Caco-2 (cell line): ENCODE measurements around the gene TCTN1. TPM values are rescaled to one million over a fixed set of nuclear protein-coding genes. Genes with fewer than 3 reads are reported as not detected.

ENCODE experiments used
- BruUV-seq: library from RNA; stranded (reverse); fragments of 400-500 nt; replicated peaks from 2 replicates; lab custom pipeline; 2021; lab: Mats Ljungman, UMichigan
- CTCF ChIA-PET: fragments of 300-600 bp; sonication (Branson Sonifier 250); formaldehyde crosslinking; loops from one replicate; lab custom pipeline; 2022; ENCODE audit warnings: antibody characterized with exemption; lab: Charles Lee
- POLR2A ChIA-PET: fragments of 300-600 bp; sonication (Branson Sonifier 250); formaldehyde crosslinking; loops from one replicate; lab custom pipeline; 2022; ENCODE audit warnings: antibody characterized with exemption; lab: Charles Lee
- DNase-seq, 2 experiments: peaks; one replicate each; pipeline versions ENCODE4 v3.0.0 to v3.0.0-alpha.2; 2020 to 2022
- H3K27me3 ChIP-seq: replicated peaks from 2 replicates; pipeline ENCODE4 v1.6.0; 2011; ENCODE audit warnings: low read length; ENCODE audit not compliant: control insufficient read depth, insufficient read depth
- H3K36me3 ChIP-seq: 2 replicates; pipeline ENCODE4 v1.5.1; 2011; ENCODE audit warnings: low read length; ENCODE audit not compliant: control insufficient read depth, insufficient read depth
- H3K4me1 ChIP-seq: fragments of 250-450 bp; sonication (Bioruptor Pico); 2 replicates; pipeline ENCODE4 v1.5.1; 2020; ENCODE audit warnings: mild to moderate bottlenecking
- H3K4me3 ChIP-seq: 2 replicates; pipeline ENCODE4 v1.5.1; 2011; ENCODE audit warnings: low read depth, mild to moderate bottlenecking, control low read depth, low read length
- H3K9me3 ChIP-seq: fragments of 250-450 bp; sonication (Bioruptor Pico); 2 replicates; pipeline ENCODE4 v1.5.1; 2020; ENCODE audit warnings: mild to moderate bottlenecking, moderate library complexity
- H3K27ac Mint-ChIP-seq: one replicate; pipeline ENCODE4 v1.8.0; 2022; ENCODE audit warnings: mixed read lengths; ENCODE audit not compliant: unreplicated experiment
- H3K27me3 Mint-ChIP-seq: one replicate; pipeline ENCODE4 v1.8.0; 2022; ENCODE audit warnings: mixed read lengths; ENCODE audit not compliant: insufficient read depth, unreplicated experiment
- H3K36me3 Mint-ChIP-seq: one replicate; pipeline ENCODE4 v1.8.0; 2022; ENCODE audit warnings: mild to moderate bottlenecking, mixed read lengths; ENCODE audit not compliant: insufficient read depth, unreplicated experiment
- H3K4me1 Mint-ChIP-seq: one replicate; pipeline ENCODE4 v1.8.0; 2022; ENCODE audit warnings: low read depth, mixed read lengths; ENCODE audit not compliant: unreplicated experiment
- H3K4me3 Mint-ChIP-seq: one replicate; pipeline ENCODE4 v1.8.0; 2022; ENCODE audit warnings: mild to moderate bottlenecking, moderate library complexity, mixed read lengths; ENCODE audit not compliant: unreplicated experiment
- H3K9me3 Mint-ChIP-seq: one replicate; pipeline ENCODE4 v1.8.0; 2022; ENCODE audit warnings: mixed read lengths; ENCODE audit not compliant: unreplicated experiment
- CTCF ChIP-seq, 2 experiments: fragments of 200-600 bp in 1 of 2; IDR thresholded peaks; 1 replicate in 1 of 2; 2 replicates in 1 of 2; pipeline versions ENCODE4 v1.5.1 to v1.8.0; 2011 to 2022; ENCODE audit warnings: antibody characterized with exemption in 1 of 2, control low read depth in 1 of 2, inconsistent platforms in 1 of 2, low read depth in 1 of 2, low read length in 1 of 2, mild to moderate bottlenecking in 1 of 2, moderate library complexity in 1 of 2; ENCODE audit not compliant: insufficient read depth in 1 of 2, severe bottlenecking in 1 of 2, unreplicated experiment in 1 of 2
- intact Hi-C: fragments of 100-400 bp; cut with micrococcal nuclease; formaldehyde crosslinking; loops from one replicate; pipeline ENCODE4 v1.10.0; 2022; ENCODE audit not compliant: unreplicated experiment
- total RNA-seq: library from RNA; stranded (reverse); gene quantifications from 2 replicates; pipeline ENCODE4 v1.2.3, GENCODE V29; 2022

Gene TCTN1
- total RNA-seq, 1 experiment from 2014 or later = 13.8 TPM

- Histone ChIP-seq H3K27me3 (no peaks in the 10 kb centered on the region), H3K36me3 (no peaks in the 10 kb centered on the region), H3K4me1 (no peaks in the 10 kb centered on the region), H3K4me3 (no peak overlapping the region), H3K9me3 (no peaks in the 10 kb centered on the region)
- no peaks in the 10 kb centered on the region for H3K4me1 Mint-ChIP-seq
- intact Hi-C loops = no loop called here
- no peaks in the 10 kb centered on the region for H3K27me3 Mint-ChIP-seq
- DNase-seq = no peak
- TF ChIP-seq CTCF (IDR thresholded peaks at IDR 0.05; ENCODE audit: insufficient read depth in 1 of 2, low read depth in 1 of 2, low read length in 1 of 2, severe bottlenecking in 1 of 2, unreplicated experiment in 1 of 2) = no peak
- BruUV-seq = no TSS peak
- no peaks in the 10 kb centered on the region for H3K9me3 Mint-ChIP-seq
- POLR2A ChIA-PET = no interaction called here
- no peak overlapping the region for H3K27ac Mint-ChIP-seq
- CTCF ChIA-PET = no interaction called here
- no peaks in the 10 kb centered on the region for H3K36me3 Mint-ChIP-seq
- no peak overlapping the region for H3K4me3 Mint-ChIP-seq
Observed at GRCh38 chr12:110636516-110636915, 22.6 kb downstream of the TCTN1 start.

GRCh38 chr12:110637869-110638441, 24.0 kb downstream of the TCTN1 start:
- Mint-ChIP-seq H3K27me3 (no peaks in the 10 kb centered on the region), H3K27ac (no peak overlapping the region), H3K4me3 (no peak overlapping the region), H3K4me1 (no peaks in the 10 kb centered on the region), H3K36me3 (no peaks in the 10 kb centered on the region), H3K9me3 (no peaks in the 10 kb centered on the region)
- Histone ChIP-seq H3K4me1 (no peaks in the 10 kb centered on the region), H3K9me3 (no peaks in the 10 kb centered on the region), H3K27me3 (no peaks in the 10 kb centered on the region), H3K36me3 (no peaks in the 10 kb centered on the region), H3K4me3 (no peak overlapping the region)
- no peak for TF ChIP-seq CTCF (IDR thresholded peaks at IDR 0.05; ENCODE audit: insufficient read depth in 1 of 2, low read depth in 1 of 2, low read length in 1 of 2, severe bottlenecking in 1 of 2, unreplicated experiment in 1 of 2)
- intact Hi-C loops = no loop called here
- no TSS peak for BruUV-seq
- no peak for DNase-seq
- ChIA-PET CTCF (no interaction called here), POLR2A (no interaction called here)

GRCh38 chr12:110638796-110639195, 24.9 kb downstream of the TCTN1 start:
- Mint-ChIP-seq H3K36me3 (no peaks in the 10 kb centered on the region), H3K27me3 (no peaks in the 10 kb centered on the region), H3K9me3 (no peaks in the 10 kb centered on the region), H3K4me1 (no peaks in the 10 kb centered on the region), H3K4me3 (no peak overlapping the region), H3K27ac (no peak overlapping the region)
- Histone ChIP-seq H3K4me1 (no peaks in the 10 kb centered on the region), H3K27me3 (no peaks in the 10 kb centered on the region), H3K36me3 (no peaks in the 10 kb centered on the region), H3K9me3 (no peaks in the 10 kb centered on the region), H3K4me3 (no peak overlapping the region)
- DNase-seq = no peak
- ChIA-PET POLR2A (no interaction called here), CTCF (no interaction called here)
- no peak for TF ChIP-seq CTCF (IDR thresholded peaks at IDR 0.05; ENCODE audit: insufficient read depth in 1 of 2, low read depth in 1 of 2, low read length in 1 of 2, severe bottlenecking in 1 of 2, unreplicated experiment in 1 of 2)
- intact Hi-C loops = no loop called here
- no TSS peak for BruUV-seq
